ENCODE measurements around the gene C2orf76.

DNA sequence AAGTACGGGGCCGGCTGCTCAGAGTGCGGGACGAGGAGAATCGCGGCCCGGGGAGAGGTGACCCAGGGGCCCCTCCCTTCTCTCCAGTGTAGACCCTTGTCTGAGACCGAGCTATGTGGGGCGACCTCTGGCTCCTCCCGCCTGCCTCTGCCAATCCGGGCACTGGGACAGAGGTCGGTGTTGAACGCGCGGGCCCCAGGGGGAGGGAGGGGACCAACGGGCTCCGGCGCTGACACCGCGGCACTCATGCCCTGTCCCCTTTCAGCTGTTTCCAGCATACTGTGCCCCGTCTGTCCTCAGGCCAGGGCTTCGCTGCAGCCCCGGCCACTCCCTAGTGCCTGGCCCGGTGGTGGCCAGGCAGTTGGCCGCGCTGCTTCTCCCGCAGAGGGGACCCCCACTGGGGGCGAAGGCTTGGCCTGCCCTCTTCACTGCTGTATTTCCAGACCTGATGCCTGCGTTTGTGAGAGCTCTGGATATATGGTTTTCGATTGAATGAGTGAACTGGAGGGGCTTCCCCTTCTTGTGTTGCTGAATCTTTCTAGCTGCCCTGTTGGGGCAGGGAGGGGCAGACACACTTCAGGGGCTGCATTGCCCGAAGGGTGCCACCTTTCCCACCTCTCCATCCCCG is 952 bp upstream of the C2orf76 start:
- TF ChIP-seq NFIC (IDR thresholded peaks at IDR 0.05) (no peak), EP300 (IDR thresholded peaks at IDR 0.05; ENCODE audit: borderline replicate concordance) (no peak), YY1 (IDR thresholded peaks at IDR 0.05; ENCODE audit: low read depth) (no peak), CREB1 (IDR thresholded peaks at IDR 0.05; ENCODE audit: low read depth) (no peak)
- TF ChIP-seq, protein P1, sequence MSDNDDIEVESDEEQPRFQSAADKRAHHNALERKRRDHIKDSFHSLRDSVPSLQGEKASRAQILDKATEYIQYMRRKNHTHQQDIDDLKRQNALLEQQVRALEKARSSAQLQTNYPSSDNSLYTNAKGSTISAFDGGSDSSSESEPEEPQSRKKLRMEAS (IDR thresholded peaks at IDR 0.05): no peak

Measured in Ishikawa (cell line).